Astrocyte (in vitro differentiated cells and primary cell): ENCODE data around the gene RTN4RL2. TPM values are rescaled to one million over a fixed set of nuclear protein-coding genes. Genes with fewer than 3 reads are reported as not detected.

Experiments
- DNase-seq: peaks from one replicate; pipeline ENCODE4 v3.0.0-alpha.2; 2010; ENCODE audit warnings: low read depth
- FAIRE-seq: peaks from 2 replicates; lab custom pipeline; 2011; peaks lifted over from hg19 to GRCh38; lab: Jason Lieb, UNC
- H2AFZ ChIP-seq: 2 replicates; pipeline ENCODE4 v1.6.0; 2012; ENCODE audit warnings: low read depth, low read length, inconsistent platforms
- H3K27ac ChIP-seq: 2 replicates; pipeline ENCODE4 v1.5.1; 2011; ENCODE audit warnings: low read depth, low read length, inconsistent platforms
- H3K27me3 ChIP-seq: 2 replicates; pipeline ENCODE4 v1.6.0; 2011; ENCODE audit warnings: low read length, inconsistent platforms; ENCODE audit not compliant: insufficient read depth
- H3K36me3 ChIP-seq: 2 replicates; pipeline ENCODE4 v1.5.1; 2011; ENCODE audit warnings: low read length, inconsistent platforms; ENCODE audit not compliant: insufficient read depth
- H3K4me1 ChIP-seq: 2 replicates; pipeline ENCODE4 v1.5.1; 2011; ENCODE audit warnings: low read length, inconsistent platforms; ENCODE audit not compliant: insufficient read depth
- H3K4me2 ChIP-seq: 2 replicates; pipeline ENCODE4 v1.6.0; 2012; ENCODE audit warnings: low read length, inconsistent platforms
- H3K4me3 ChIP-seq: 2 replicates; pipeline ENCODE4 v1.5.1; 2011; ENCODE audit warnings: low read depth, mild to moderate bottlenecking, low read length, inconsistent platforms; ENCODE audit not compliant: insufficient read depth
- H3K79me2 ChIP-seq: 2 replicates; pipeline ENCODE4 v1.6.0; 2012; ENCODE audit warnings: mild to moderate bottlenecking, low read length, inconsistent platforms; ENCODE audit not compliant: insufficient read depth
- H3K9ac ChIP-seq: 2 replicates; pipeline ENCODE4 v1.6.0; 2012; ENCODE audit warnings: mild to moderate bottlenecking, low read length, inconsistent platforms
- H3K9me3 ChIP-seq: 2 replicates; pipeline ENCODE4 v1.5.1; 2012; ENCODE audit warnings: low read depth, mild to moderate bottlenecking, low read length, inconsistent platforms; ENCODE audit not compliant: insufficient read depth
- H4K20me1 ChIP-seq: 2 replicates; pipeline ENCODE4 v1.6.0; 2012; ENCODE audit warnings: low read length, inconsistent platforms; ENCODE audit not compliant: insufficient read depth
- H3K27ac Mint-ChIP-seq: one replicate; pipeline ENCODE4 v1.8.0; 2021; ENCODE audit warnings: mild to moderate bottlenecking, mixed read lengths; ENCODE audit not compliant: unreplicated experiment
- H3K27me3 Mint-ChIP-seq: one replicate; pipeline ENCODE4 v1.8.0; 2021; ENCODE audit warnings: low read depth, mixed read lengths; ENCODE audit not compliant: unreplicated experiment
- H3K36me3 Mint-ChIP-seq: one replicate; pipeline ENCODE4 v1.8.0; 2021; ENCODE audit warnings: low read depth, mixed read lengths; ENCODE audit not compliant: unreplicated experiment
- H3K4me1 Mint-ChIP-seq: one replicate; pipeline ENCODE4 v1.8.0; 2021; ENCODE audit warnings: low read depth, mixed read lengths; ENCODE audit not compliant: unreplicated experiment
- H3K4me3 Mint-ChIP-seq: one replicate; pipeline ENCODE4 v1.8.0; 2021; ENCODE audit warnings: mild to moderate bottlenecking, moderate library complexity, mixed read lengths; ENCODE audit not compliant: unreplicated experiment
- H3K9me3 Mint-ChIP-seq: one replicate; pipeline ENCODE4 v1.8.0; 2021; ENCODE audit warnings: mild to moderate bottlenecking, mixed read lengths; ENCODE audit not compliant: unreplicated experiment
- CTCF ChIP-seq: IDR thresholded peaks from 2 replicates; pipeline ENCODE4 v1.5.1; 2011; ENCODE audit warnings: low read depth, mild to moderate bottlenecking, inconsistent platforms, low read length, moderate library complexity; ENCODE audit not compliant: insufficient read depth
- EZH2 ChIP-seq: IDR thresholded peaks from 2 replicates; pipeline ENCODE4 v1.6.1; 2012; ENCODE audit warnings: mild to moderate bottlenecking, low read length, inconsistent platforms; ENCODE audit not compliant: insufficient read depth
- total RNA-seq: library from RNA; stranded (reverse); gene quantifications from 2 replicates; pipeline ENCODE4 v1.2.1, GENCODE V29; 2021

Gene RTN4RL2
- total RNA-seq, 1 donor from 2014 or later, result 0.50 TPM

- Histone ChIP-seq H3K4me3 (no peak overlapping the region), H3K4me2 (no peak overlapping the region), H3K27me3 (no peaks in the 10 kb centered on the region), H2AFZ (no peak overlapping the region), H3K27ac (no peak overlapping the region), H3K9ac (no peak overlapping the region), H3K36me3 (peaks cover 6% of the 10 kb centered on the region), H4K20me1 (no peaks in the 10 kb centered on the region), H3K9me3 (no peaks in the 10 kb centered on the region), H3K79me2 (no peaks in the 10 kb centered on the region), H3K4me1 (no peaks in the 10 kb centered on the region)
- H3K27me3 Mint-ChIP-seq, result no peaks in the 10 kb centered on the region
- H3K36me3 Mint-ChIP-seq, result peaks cover 30% of the 10 kb centered on the region
- TF ChIP-seq EZH2 (no peak), CTCF (no peak)
- peaks cover 7% of the 10 kb centered on the region for H3K4me1 Mint-ChIP-seq
- H3K27ac Mint-ChIP-seq, result no peak overlapping the region
- no peak overlapping the region for H3K4me3 Mint-ChIP-seq
- DNase-seq (no peak), FAIRE-seq (no peak)
- no peaks in the 10 kb centered on the region for H3K9me3 Mint-ChIP-seq
Observed at GRCh38 chr11:57414612-57415212, 45.6 kb upstream of the RTN4RL2 start.

GRCh38 chr11:57416436-57416835 is 43.9 kb upstream of the RTN4RL2 start:
- no peaks in the 10 kb centered on the region for H3K27me3 ChIP-seq
- H3K36me3 ChIP-seq, result peaks cover 6% of the 10 kb centered on the region
- H4K20me1 ChIP-seq, result no peaks in the 10 kb centered on the region
- Mint-ChIP-seq H3K9me3 (no peaks in the 10 kb centered on the region), H3K27me3 (no peaks in the 10 kb centered on the region), H3K4me3 (no peak overlapping the region), H3K27ac (no peak overlapping the region), H3K4me1 (no peaks in the 10 kb centered on the region), H3K36me3 (peaks cover 32% of the 10 kb centered on the region)
- FAIRE-seq, result no peak
- no peak overlapping the region for H3K27ac ChIP-seq
- H2AFZ ChIP-seq, result no peak overlapping the region
- no peaks in the 10 kb centered on the region for H3K9me3 ChIP-seq
- no peak for DNase-seq
- TF ChIP-seq CTCF (no peak), EZH2 (no peak)
- H3K9ac ChIP-seq, result no peak overlapping the region
- H3K79me2 ChIP-seq, result no peaks in the 10 kb centered on the region
- H3K4me1 ChIP-seq, result no peaks in the 10 kb centered on the region
- no peak overlapping the region for H3K4me2 ChIP-seq
- H3K4me3 ChIP-seq, result no peak overlapping the region

GRCh38 chr11:57417056-57417455 is 43.3 kb upstream of the RTN4RL2 start:
- DNase-seq (peak; percentile 50), FAIRE-seq (no peak)
- Mint-ChIP-seq H3K9me3 (no peaks in the 10 kb centered on the region), H3K4me1 (no peaks in the 10 kb centered on the region), H3K27me3 (no peaks in the 10 kb centered on the region), H3K4me3 (no peak overlapping the region), H3K27ac (no peak overlapping the region), H3K36me3 (peaks cover 32% of the 10 kb centered on the region)
- Histone ChIP-seq H3K9me3 (no peaks in the 10 kb centered on the region), H3K9ac (no peak overlapping the region), H3K4me1 (no peaks in the 10 kb centered on the region), H3K36me3 (peaks cover 6% of the 10 kb centered on the region), H3K4me3 (no peak overlapping the region), H3K79me2 (no peaks in the 10 kb centered on the region), H3K27ac (no peak overlapping the region), H3K4me2 (no peak overlapping the region), H3K27me3 (no peaks in the 10 kb centered on the region), H2AFZ (no peak overlapping the region), H4K20me1 (no peaks in the 10 kb centered on the region)
- no peak for TF ChIP-seq CTCF
- TF ChIP-seq EZH2, result no peak
